ENCODE measurements around the gene BRIX1. TPM values are rescaled to one million over a fixed set of nuclear protein-coding genes. Genes with fewer than 3 reads are reported as not detected.

Gene BRIX1
- total and polyA plus RNA-seq, 2 experiments from 2014 or later, result 72.6 to 171 TPM

DNA sequence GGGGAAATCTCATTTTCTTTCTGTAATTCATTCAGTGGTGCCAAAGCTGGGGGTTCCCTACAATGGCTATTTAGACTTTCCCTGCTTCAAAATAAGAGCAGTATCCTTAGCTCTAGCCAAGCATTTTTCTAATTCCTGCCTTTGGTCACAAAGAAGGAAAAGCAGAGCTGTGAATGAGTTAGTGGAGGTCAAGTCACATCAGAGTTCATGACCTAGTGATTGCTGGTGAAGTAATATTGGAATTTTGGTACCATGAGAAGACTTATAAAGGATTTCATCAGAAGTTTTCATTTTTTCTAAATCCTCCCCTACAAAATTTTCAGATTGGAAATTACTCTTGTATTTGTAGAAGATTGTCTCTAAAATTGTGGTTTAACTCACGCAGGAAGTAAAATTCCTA, 41.8 kb downstream of the BRIX1 start:
- Histone ChIP-seq H3K27me3 (ENCODE audit: insufficient read depth) (no peaks in the 10 kb centered on the region), H3K79me2 (replicated peaks; ENCODE audit: insufficient read depth) (no peaks in the 10 kb centered on the region; the same call in 1 of the 2 replicates), H2AFZ (no peak overlapping the region), H3K27ac (ENCODE audit: low read depth) (no peak overlapping the region), H3K9me2 (ENCODE audit: insufficient read depth) (no peaks in the 10 kb centered on the region), H3K4me2 (no peak overlapping the region), H3K4me1 (ENCODE audit: insufficient read depth) (no peaks in the 10 kb centered on the region), H3K4me3 (no peak overlapping the region), H4K20me1 (replicated peaks; ENCODE audit: insufficient read depth) (no peaks in the 10 kb centered on the region), H3F3A (replicated peaks; ENCODE audit: low read depth) (no peaks in the 10 kb centered on the region), H3K36me3 (ENCODE audit: insufficient read depth) (peaks cover 17% of the 10 kb centered on the region)
- Mint-ChIP-seq H3K27ac (no peak overlapping the region; the same call in 1 of the 2 replicates), H3K4me3 (no peak overlapping the region), H3K9me3 (no peaks in the 10 kb centered on the region), H3K36me3 (ENCODE audit: low read depth) (peaks cover 23% of the 10 kb centered on the region), H3K27me3 (ENCODE audit: insufficient read depth, low read depth, poor library complexity) (peaks cover 3% of the 10 kb centered on the region), H3K4me1 (no peaks in the 10 kb centered on the region)
- DNase-seq (ENCODE audit: low spot score), result peak; percentile 26
- no peak for TF ChIP-seq ZNF462 (CRISPR knock-in tag; IDR thresholded peaks at IDR 0.05)
- TF ChIP-seq ZNF114 (CRISPR knock-in tag; IDR thresholded peaks at IDR 0.05), result no peak
- no peak for TF ChIP-seq CREB1 (CRISPR knock-in tag; IDR thresholded peaks at IDR 0.05; ENCODE audit: low read depth)
- no peak for TF ChIP-seq NANOG (IDR thresholded peaks at IDR 0.05; ENCODE audit: borderline replicate concordance)
- no peak for TF ChIP-seq POLR2AphosphoS5 (IDR thresholded peaks at IDR 0.05; ENCODE audit: low read depth)
- no peak for ATAC-seq

- Histone ChIP-seq H4K20me1 (replicated peaks; ENCODE audit: insufficient read depth) (no peaks in the 10 kb centered on the region), H3K4me1 (ENCODE audit: insufficient read depth) (no peaks in the 10 kb centered on the region), H3F3A (replicated peaks; ENCODE audit: low read depth) (no peaks in the 10 kb centered on the region), H3K79me2 (replicated peaks; ENCODE audit: insufficient read depth) (no peaks in the 10 kb centered on the region; the same call in 1 of the 2 replicates), H3K36me3 (ENCODE audit: insufficient read depth) (peaks cover 17% of the 10 kb centered on the region), H3K9me2 (ENCODE audit: insufficient read depth) (no peaks in the 10 kb centered on the region), H3K4me2 (no peak overlapping the region), H2AFZ (no peak overlapping the region), H3K27me3 (ENCODE audit: insufficient read depth) (no peaks in the 10 kb centered on the region), H3K27ac (ENCODE audit: low read depth) (no peak overlapping the region), H3K4me3 (no peak overlapping the region)
- TF ChIP-seq, protein P1, sequence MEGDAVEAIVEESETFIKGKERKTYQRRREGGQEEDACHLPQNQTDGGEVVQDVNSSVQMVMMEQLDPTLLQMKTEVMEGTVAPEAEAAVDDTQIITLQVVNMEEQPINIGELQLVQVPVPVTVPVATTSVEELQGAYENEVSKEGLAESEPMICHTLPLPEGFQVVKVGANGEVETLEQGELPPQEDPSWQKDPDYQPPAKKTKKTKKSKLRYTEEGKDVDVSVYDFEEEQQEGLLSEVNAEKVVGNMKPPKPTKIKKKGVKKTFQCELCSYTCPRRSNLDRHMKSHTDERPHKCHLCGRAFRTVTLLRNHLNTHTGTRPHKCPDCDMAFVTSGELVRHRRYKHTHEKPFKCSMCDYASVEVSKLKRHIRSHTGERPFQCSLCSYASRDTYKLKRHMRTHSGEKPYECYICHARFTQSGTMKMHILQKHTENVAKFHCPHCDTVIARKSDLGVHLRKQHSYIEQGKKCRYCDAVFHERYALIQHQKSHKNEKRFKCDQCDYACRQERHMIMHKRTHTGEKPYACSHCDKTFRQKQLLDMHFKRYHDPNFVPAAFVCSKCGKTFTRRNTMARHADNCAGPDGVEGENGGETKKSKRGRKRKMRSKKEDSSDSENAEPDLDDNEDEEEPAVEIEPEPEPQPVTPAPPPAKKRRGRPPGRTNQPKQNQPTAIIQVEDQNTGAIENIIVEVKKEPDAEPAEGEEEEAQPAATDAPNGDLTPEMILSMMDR (conservative IDR thresholded peaks at IDR 0.05; ENCODE audit: low read depth in 2 of 2), result peak; percentile 66 to 70
- no peak for TF ChIP-seq NANOG (IDR thresholded peaks at IDR 0.05; ENCODE audit: borderline replicate concordance)
- ATAC-seq (peak; percentile 85), DNase-seq (ENCODE audit: low spot score) (peak; percentile 62)
- H3K4me3 Mint-ChIP-seq, result no peak overlapping the region
- no peaks in the 10 kb centered on the region for H3K9me3 Mint-ChIP-seq
- H3K27me3 Mint-ChIP-seq (ENCODE audit: insufficient read depth, low read depth, poor library complexity), result peaks cover 3% of the 10 kb centered on the region
- peaks cover 18% of the 10 kb centered on the region for H3K36me3 Mint-ChIP-seq (ENCODE audit: low read depth)
- no peaks in the 10 kb centered on the region for H3K4me1 Mint-ChIP-seq
- H3K27ac Mint-ChIP-seq, result no peak overlapping the region
Measured at GRCh38 chr5:34957857-34958690, 42.6 kb downstream of the BRIX1 start.
